ENCODE results near the gene LAPTM5.

The LAPTM5 gene

GRCh38 chr1:30757352-30758120 lies at the start of gene LAPTM5:
TSS of gene LAPTM5 (minus strand) at chr1:30757774. CDS start at chr1:30757745, 29 bp downstream.
- no peaks in the 10 kb centered on the region for H3K27me3 ChIP-seq (ENCODE audit: low read depth, low read length)
- H3K4me1 ChIP-seq (ENCODE audit: control insufficient read depth in 1 of 2, insufficient read depth in 2 of 2, low read length in 2 of 2) = peaks cover 0 to 8% of the 10 kb centered on the region in 2 donors
- no peaks in the 10 kb centered on the region for H3K9me3 ChIP-seq (ENCODE audit: control insufficient read depth in 1 of 2, low read length in 2 of 2)
- no peaks in the 10 kb centered on the region for H3K36me3 ChIP-seq (ENCODE audit: control insufficient read depth in 1 of 2, insufficient read depth in 2 of 2, low read length in 2 of 2)
- H3K4me3 ChIP-seq (ENCODE audit: low read depth in 1 of 2, low read length in 2 of 2) = peak within 1 kb of the TSS; percentile 54 to 67
- peak within 1 kb of the TSS; percentile 83 for H3K27ac ChIP-seq (ENCODE audit: low read length)

- Histone ChIP-seq H3K36me3 (ENCODE audit: control insufficient read depth in 1 of 2, insufficient read depth in 2 of 2, low read length in 2 of 2) (no peaks in the 10 kb centered on the region), H3K9me3 (ENCODE audit: control insufficient read depth in 1 of 2, low read length in 2 of 2) (no peaks in the 10 kb centered on the region), H3K4me3 (ENCODE audit: low read depth in 1 of 2, low read length in 2 of 2) (no peak overlapping the region), H3K4me1 (ENCODE audit: control insufficient read depth in 1 of 2, insufficient read depth in 2 of 2, low read length in 2 of 2) (peaks cover 16 to 27% of the 10 kb centered on the region in 2 donors), H3K27me3 (ENCODE audit: low read depth, low read length) (peaks cover 4% of the 10 kb centered on the region), H3K27ac (ENCODE audit: low read length) (no peak overlapping the region)
Observed at GRCh38 chr1:30806381-30807317, 49.1 kb upstream of the LAPTM5 start.

- H3K4me3 ChIP-seq (ENCODE audit: low read depth in 1 of 2, low read length in 2 of 2) = no peak overlapping the region
- peaks cover 16 to 29% of the 10 kb centered on the region in 2 donors for H3K4me1 ChIP-seq (ENCODE audit: control insufficient read depth in 1 of 2, insufficient read depth in 2 of 2, low read length in 2 of 2)
- no peak overlapping the region for H3K27ac ChIP-seq (ENCODE audit: low read length)
- no peaks in the 10 kb centered on the region for H3K36me3 ChIP-seq (ENCODE audit: control insufficient read depth in 1 of 2, insufficient read depth in 2 of 2, low read length in 2 of 2)
- peaks cover 4% of the 10 kb centered on the region for H3K27me3 ChIP-seq (ENCODE audit: low read depth, low read length)
- H3K9me3 ChIP-seq (ENCODE audit: control insufficient read depth in 1 of 2, low read length in 2 of 2) = no peaks in the 10 kb centered on the region
Observed at GRCh38 chr1:30805304-30806003, 47.9 kb upstream of the LAPTM5 start.

GRCh38 chr1:30804822-30805221 lies 47.2 kb upstream of the LAPTM5 start:
- no peak overlapping the region for H3K27ac ChIP-seq (ENCODE audit: low read length)
- H3K36me3 ChIP-seq (ENCODE audit: control insufficient read depth in 1 of 2, insufficient read depth in 2 of 2, low read length in 2 of 2) = no peaks in the 10 kb centered on the region
- no peaks in the 10 kb centered on the region for H3K9me3 ChIP-seq (ENCODE audit: control insufficient read depth in 1 of 2, low read length in 2 of 2)
- H3K4me1 ChIP-seq (ENCODE audit: control insufficient read depth in 1 of 2, insufficient read depth in 2 of 2, low read length in 2 of 2) = peaks cover 12 to 23% of the 10 kb centered on the region in 2 donors
- H3K4me3 ChIP-seq (ENCODE audit: low read depth in 1 of 2, low read length in 2 of 2) = no peak overlapping the region
- H3K27me3 ChIP-seq (ENCODE audit: low read depth, low read length) = peaks cover 4% of the 10 kb centered on the region

- H3K27me3 ChIP-seq (ENCODE audit: low read depth, low read length) = peaks cover 4% of the 10 kb centered on the region
- no peak overlapping the region for H3K4me3 ChIP-seq (ENCODE audit: low read depth in 1 of 2, low read length in 2 of 2)
Observed at GRCh38 chr1:30804352-30804751, 46.8 kb upstream of the LAPTM5 start.

GRCh38 chr1:30803562-30803961 lies 46.0 kb upstream of the LAPTM5 start:
- Histone ChIP-seq H3K36me3 (ENCODE audit: control insufficient read depth in 1 of 2, insufficient read depth in 2 of 2, low read length in 2 of 2) (no peaks in the 10 kb centered on the region), H3K27me3 (ENCODE audit: low read depth, low read length) (peaks cover 4% of the 10 kb centered on the region)

More at GRCh38 chr1:30804352-30804751, 46.8 kb upstream of the LAPTM5 start:
- H3K36me3 ChIP-seq (ENCODE audit: control insufficient read depth in 1 of 2, insufficient read depth in 2 of 2, low read length in 2 of 2) = no peaks in the 10 kb centered on the region
- no peaks in the 10 kb centered on the region for H3K9me3 ChIP-seq (ENCODE audit: control insufficient read depth in 1 of 2, low read length in 2 of 2)
- peaks cover 8 to 21% of the 10 kb centered on the region in 2 donors for H3K4me1 ChIP-seq (ENCODE audit: control insufficient read depth in 1 of 2, insufficient read depth in 2 of 2, low read length in 2 of 2)
- H3K27ac ChIP-seq (ENCODE audit: low read length) = no peak overlapping the region

GRCh38 chr1:30801771-30802198 lies 44.2 kb upstream of the LAPTM5 start:
- Histone ChIP-seq H3K4me1 (ENCODE audit: control insufficient read depth in 1 of 2, insufficient read depth in 2 of 2, low read length in 2 of 2) (peaks cover 13 to 24% of the 10 kb centered on the region in 2 donors), H3K4me3 (ENCODE audit: low read depth in 1 of 2, low read length in 2 of 2) (no peak overlapping the region), H3K36me3 (ENCODE audit: control insufficient read depth in 1 of 2, insufficient read depth in 2 of 2, low read length in 2 of 2) (no peaks in the 10 kb centered on the region), H3K27ac (ENCODE audit: low read length) (no peak overlapping the region), H3K9me3 (ENCODE audit: control insufficient read depth in 1 of 2, low read length in 2 of 2) (no peaks in the 10 kb centered on the region), H3K27me3 (ENCODE audit: low read depth, low read length) (no peaks in the 10 kb centered on the region)

More at GRCh38 chr1:30803562-30803961, 46.0 kb upstream of the LAPTM5 start:
- no peak overlapping the region for H3K27ac ChIP-seq (ENCODE audit: low read length)
- peaks cover 12 to 18% of the 10 kb centered on the region in 2 donors for H3K4me1 ChIP-seq (ENCODE audit: control insufficient read depth in 1 of 2, insufficient read depth in 2 of 2, low read length in 2 of 2)
- H3K9me3 ChIP-seq (ENCODE audit: control insufficient read depth in 1 of 2, low read length in 2 of 2) = no peaks in the 10 kb centered on the region
- H3K4me3 ChIP-seq (ENCODE audit: low read depth in 1 of 2, low read length in 2 of 2) = no peak overlapping the region

- Histone ChIP-seq H3K27ac (ENCODE audit: low read length) (peak overlapping the region; percentile 51), H3K4me1 (ENCODE audit: control insufficient read depth in 1 of 2, insufficient read depth in 2 of 2, low read length in 2 of 2) (peaks cover 13 to 24% of the 10 kb centered on the region in 2 donors), H3K4me3 (ENCODE audit: low read depth in 1 of 2, low read length in 2 of 2) (no peak overlapping the region)
Observed at GRCh38 chr1:30799233-30799511, 41.6 kb upstream of the LAPTM5 start.

GRCh38 chr1:30798389-30799232 lies 41.0 kb upstream of the LAPTM5 start:
- Histone ChIP-seq H3K4me3 (ENCODE audit: low read depth in 1 of 2, low read length in 2 of 2) (no peak overlapping the region), H3K36me3 (ENCODE audit: control insufficient read depth in 1 of 2, insufficient read depth in 2 of 2, low read length in 2 of 2) (no peaks in the 10 kb centered on the region), H3K9me3 (ENCODE audit: control insufficient read depth in 1 of 2, low read length in 2 of 2) (no peaks in the 10 kb centered on the region), H3K27ac (ENCODE audit: low read length) (peak overlapping the region; percentile 51), H3K27me3 (ENCODE audit: low read depth, low read length) (no peaks in the 10 kb centered on the region), H3K4me1 (ENCODE audit: control insufficient read depth in 1 of 2, insufficient read depth in 2 of 2, low read length in 2 of 2) (peaks cover 13 to 24% of the 10 kb centered on the region in 2 donors)

More at GRCh38 chr1:30799233-30799511, 41.6 kb upstream of the LAPTM5 start:
- H3K9me3 ChIP-seq (ENCODE audit: control insufficient read depth in 1 of 2, low read length in 2 of 2) = no peaks in the 10 kb centered on the region
- no peaks in the 10 kb centered on the region for H3K36me3 ChIP-seq (ENCODE audit: control insufficient read depth in 1 of 2, insufficient read depth in 2 of 2, low read length in 2 of 2)
- H3K27me3 ChIP-seq (ENCODE audit: low read depth, low read length) = no peaks in the 10 kb centered on the region

- Histone ChIP-seq H3K4me1 (ENCODE audit: control insufficient read depth in 1 of 2, insufficient read depth in 2 of 2, low read length in 2 of 2) (peaks cover 13 to 16% of the 10 kb centered on the region in 2 donors), H3K27ac (ENCODE audit: low read length) (no peak overlapping the region), H3K4me3 (ENCODE audit: low read depth in 1 of 2, low read length in 2 of 2) (no peak overlapping the region), H3K27me3 (ENCODE audit: low read depth, low read length) (no peaks in the 10 kb centered on the region), H3K36me3 (ENCODE audit: control insufficient read depth in 1 of 2, insufficient read depth in 2 of 2, low read length in 2 of 2) (no peaks in the 10 kb centered on the region), H3K9me3 (ENCODE audit: control insufficient read depth in 1 of 2, low read length in 2 of 2) (no peaks in the 10 kb centered on the region)
Observed at GRCh38 chr1:30795026-30795425, 37.5 kb upstream of the LAPTM5 start.
